Transverse colon (tissue), 3 donors: ENCODE measurements around the gene TOB1.

ENCODE experiments used
- CTCF ChIP-seq, 5 experiments: fragments of 200-600 bp in 3 of 5; fragments of 450-650 bp in 2 of 5; sonication (generic) in 3 of 5; IDR thresholded peaks; 1 replicate in 2 of 5; 2 replicates in 3 of 5; pipeline ENCODE4 v1.5.1; 2016 to 2017; ENCODE audit warnings: antibody characterized with exemption in 5 of 5, inconsistent platforms in 3 of 5, mild to moderate bottlenecking in 2 of 5, moderate library complexity in 1 of 5
- EP300 ChIP-seq: sonication (generic); formaldehyde crosslinking; IDR thresholded peaks from one replicate; pipeline ENCODE4 v1.6.1; 2017; ENCODE audit warnings: antibody characterized with exemption, low read depth
- POLR2A ChIP-seq: fragments of 450-650 bp; IDR thresholded peaks from one replicate; pipeline ENCODE4 v1.6.1; 2016; ENCODE audit warnings: antibody characterized with exemption, mild to moderate bottlenecking, moderate library complexity

DNA sequence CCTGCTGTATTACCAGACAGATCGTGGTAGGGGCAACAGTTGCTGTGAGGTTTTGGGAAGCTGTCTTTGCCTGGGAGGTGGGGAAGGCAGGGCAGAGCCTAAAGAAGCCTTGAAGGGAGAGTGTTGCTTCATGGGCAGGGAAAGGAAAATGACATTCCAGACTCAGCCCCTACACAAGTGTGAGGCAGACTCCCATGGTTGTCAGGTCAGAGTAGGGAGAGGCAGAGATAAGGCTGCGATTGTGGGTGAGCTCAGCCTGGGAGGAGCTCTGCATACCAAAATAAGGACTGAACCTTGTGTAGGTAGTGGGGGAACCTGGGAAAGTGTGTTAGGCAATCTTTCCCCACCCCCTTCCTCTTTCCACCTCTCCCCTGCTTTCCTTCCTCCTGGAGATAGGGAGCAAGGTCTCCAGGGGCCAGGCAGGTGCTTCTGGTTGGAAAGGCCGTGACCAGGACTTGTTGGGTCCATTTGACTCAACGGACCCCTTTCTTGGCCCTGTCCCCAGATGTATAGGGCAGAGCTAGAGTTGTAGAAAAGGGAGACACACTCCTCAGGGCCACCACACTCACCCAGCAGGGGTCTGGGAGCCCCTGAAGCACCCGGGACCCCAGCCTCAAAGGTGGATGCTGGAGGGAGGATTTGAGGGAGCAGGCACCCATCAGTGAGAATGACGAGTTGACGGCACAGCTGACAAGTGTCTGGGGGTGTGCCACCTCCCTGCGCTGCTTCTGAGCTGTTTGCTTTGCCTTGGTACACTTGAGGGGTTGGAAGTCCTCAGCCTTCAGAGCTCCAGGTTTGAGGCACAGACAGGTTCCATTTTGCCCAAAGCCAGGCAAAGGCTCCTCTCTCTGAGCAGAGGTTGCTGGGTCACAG lies 18.5 kb upstream of the TOB1 start:
- TF ChIP-seq CTCF (IDR thresholded peaks at IDR 0.05) (no peak), EP300 (no peak), POLR2A (peak; percentile 73)
